K562 (cell line): ENCODE measurements around the gene PNPLA7. TPM values are rescaled to one million over a fixed set of nuclear protein-coding genes. Genes with fewer than 3 reads are reported as not detected.

Source experiments
- CAMTA2 ChIP-seq: fragments of 250-450 bp; sonication (Bioruptor Pico); conservative IDR thresholded peaks from 2 replicates; pipeline ENCODE4 v1.5.1; 2022
- CCAR2 ChIP-seq: fragments of 200-400 bp; formaldehyde crosslinking; IDR thresholded peaks from 2 replicates; pipeline ENCODE4 v1.6.1; 2017; ENCODE audit warnings: mild to moderate bottlenecking, low read depth, low read length
- FOXA1 ChIP-seq: fragments of 450-650 bp; IDR thresholded peaks from 2 replicates; pipeline ENCODE4 v1.6.1; 2016; ENCODE audit warnings: mild to moderate bottlenecking, borderline replicate concordance
- ILF3 ChIP-seq: fragments of 450-650 bp; IDR thresholded peaks from 2 replicates; pipeline ENCODE4 v1.6.1; 2018; ENCODE audit warnings: antibody characterized with exemption, mild to moderate bottlenecking, moderate library complexity, borderline replicate concordance
- KDM2B ChIP-seq: fragments of 250-450 bp; sonication (Bioruptor Pico); IDR thresholded peaks from 2 replicates; pipeline ENCODE4 v1.8.0; 2021; ENCODE audit warnings: mild to moderate bottlenecking, moderate library complexity
- KLF6 ChIP-seq: fragments of 250-450 bp; sonication (Bioruptor Pico); IDR thresholded peaks from 2 replicates; pipeline ENCODE4 v1.4.0; 2020; ENCODE audit warnings: mild to moderate bottlenecking, moderate library complexity, borderline replicate concordance
- MAFF ChIP-seq: IDR thresholded peaks from 2 replicates; pipeline ENCODE4 v1.6.1; 2012; ENCODE audit warnings: low read length, improper control_type of control experiment
- MCM7 ChIP-seq, 2 experiments: fragments of 450-650 bp; IDR thresholded peaks; 2 replicates each; pipeline ENCODE4 v1.6.1; 2016 to 2018
- MXI1 ChIP-seq: IDR thresholded peaks from 2 replicates; pipeline ENCODE4 v1.6.1; 2011; ENCODE audit warnings: low read depth, mild to moderate bottlenecking, improper control_type of control experiment, low read length
- PHTF2 ChIP-seq: fragments of 250-450 bp; sonication (Bioruptor Pico); IDR thresholded peaks from 2 replicates; pipeline ENCODE4 v1.5.0; 2021; ENCODE audit warnings: mild to moderate bottlenecking
- ZNF143 ChIP-seq: sonication (generic); formaldehyde crosslinking; IDR thresholded peaks from 2 replicates; pipeline ENCODE4 v1.9.0; 2022; ENCODE audit warnings: mild to moderate bottlenecking, missing genetic modification reagents
- ZNF707 ChIP-seq: fragments of 250-450 bp; sonication (Bioruptor Pico); conservative IDR thresholded peaks from 2 replicates; pipeline ENCODE4 v1.8.0; 2022; ENCODE audit warnings: inconsistent platforms, mild to moderate bottlenecking, moderate library complexity
- ZNF79 ChIP-seq: fragments of 250-450 bp; sonication (Bioruptor Pico); IDR thresholded peaks from 2 replicates; pipeline ENCODE4 v1.4.0; 2020; ENCODE audit warnings: low read depth, mild to moderate bottlenecking, moderate library complexity
- polyA plus RNA-seq, 8 experiments: library from polyadenylated mRNA; depleted of rRNA in 4 of 8; stranded (reverse) in 5 of 8; unstranded in 3 of 8; fragments of >200 nt; fragmentation: Nextera tagmentation in 2 of 8; fragmentation: Illumina TruSeq in 1 of 8; extraction: Ambion mirVana in 2 of 8; extraction: Trizol in 1 of 8; gene quantifications; 2 replicates each; pipeline versions ENCODE4 v1.2.1 to v1.2.3, GENCODE V29; 2011 to 2014; ENCODE audit warnings: inconsistent platforms in 1 of 8, missing spikeins in 1 of 8
- total RNA-seq, 7 experiments: library from RNA; depleted of rRNA in 6 of 7; stranded (reverse); fragments of >200 nt in 6 of 7; fragmentation: Illumina TruSeq in 2 of 7; extraction: Trizol in 2 of 7; gene quantifications; 2 replicates each; pipeline versions ENCODE4 v1.2.1 to v1.2.3, GENCODE V29; 2011 to 2021; ENCODE audit warnings: low replicate concordance in 1 of 7
- TF ChIP-seq, protein P1 (sequence below): fragments of 450-650 bp; IDR thresholded peaks from 2 replicates; pipeline ENCODE4 v1.6.1; 2016; ENCODE audit warnings: mild to moderate bottlenecking, moderate library complexity
- TF ChIP-seq, protein P2 (sequence below): fragments of 450-650 bp; IDR thresholded peaks from 2 replicates; pipeline ENCODE4 v1.6.1; 2016
- TF ChIP-seq, protein P3 (sequence below): sonication (generic); formaldehyde crosslinking; IDR thresholded peaks from 2 replicates; pipeline ENCODE4 v1.9.0; 2022; ENCODE audit warnings: mild to moderate bottlenecking, missing genetic modification reagents

PNPLA7 gene
- total and polyA plus RNA-seq, 9 of the 15 experiments (the other 6 are each of a cell fraction or from before 2014, with no cell fraction given): 0.01 to 0.85 (median 0.19) TPM; not detected in 1

DNA sequence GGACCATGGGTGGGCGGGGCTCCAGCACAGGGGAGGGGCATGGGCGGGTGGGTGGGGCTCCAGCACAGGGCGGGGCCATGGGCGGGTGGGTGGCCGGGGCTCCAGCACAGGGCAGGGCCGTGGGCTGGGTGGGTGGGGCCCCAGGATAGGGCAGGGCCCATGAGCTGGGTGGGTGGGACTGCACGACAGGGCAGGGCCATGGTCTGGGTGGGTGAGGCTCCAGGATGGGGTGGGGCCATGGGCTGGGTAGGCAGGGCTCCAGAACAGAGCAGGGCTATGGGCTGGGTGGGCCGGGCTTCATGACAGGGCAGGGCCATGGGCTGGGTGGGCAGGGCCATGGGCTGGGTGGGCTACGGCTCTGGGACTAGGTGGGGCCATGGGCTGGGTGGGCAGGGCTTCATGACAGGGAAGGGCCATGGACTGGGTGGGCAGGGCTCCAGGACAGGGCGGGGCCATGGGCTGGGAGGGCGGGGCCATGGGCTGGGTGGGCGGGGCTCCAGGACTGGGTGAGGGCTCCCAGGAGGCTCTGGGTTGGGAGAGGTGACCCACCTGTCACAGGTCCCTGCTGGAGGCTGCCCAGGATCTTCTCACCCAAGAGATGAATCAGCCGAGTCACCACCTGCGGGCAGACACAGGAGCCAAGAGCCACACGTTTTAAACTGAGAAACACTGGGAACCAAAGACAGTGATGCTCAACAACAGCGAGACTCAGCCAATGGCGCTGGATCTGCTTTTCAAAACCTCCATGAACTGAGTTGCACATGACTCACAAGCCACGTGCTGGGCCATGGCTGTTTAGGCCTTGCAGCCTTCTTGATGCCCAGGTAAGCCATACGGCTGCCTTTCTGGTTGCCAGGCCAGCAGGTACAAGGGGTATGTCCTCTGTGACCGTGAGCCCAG, 57.5 kb downstream of the PNPLA7 start (continued):
- TF ChIP-seq, protein P1, sequence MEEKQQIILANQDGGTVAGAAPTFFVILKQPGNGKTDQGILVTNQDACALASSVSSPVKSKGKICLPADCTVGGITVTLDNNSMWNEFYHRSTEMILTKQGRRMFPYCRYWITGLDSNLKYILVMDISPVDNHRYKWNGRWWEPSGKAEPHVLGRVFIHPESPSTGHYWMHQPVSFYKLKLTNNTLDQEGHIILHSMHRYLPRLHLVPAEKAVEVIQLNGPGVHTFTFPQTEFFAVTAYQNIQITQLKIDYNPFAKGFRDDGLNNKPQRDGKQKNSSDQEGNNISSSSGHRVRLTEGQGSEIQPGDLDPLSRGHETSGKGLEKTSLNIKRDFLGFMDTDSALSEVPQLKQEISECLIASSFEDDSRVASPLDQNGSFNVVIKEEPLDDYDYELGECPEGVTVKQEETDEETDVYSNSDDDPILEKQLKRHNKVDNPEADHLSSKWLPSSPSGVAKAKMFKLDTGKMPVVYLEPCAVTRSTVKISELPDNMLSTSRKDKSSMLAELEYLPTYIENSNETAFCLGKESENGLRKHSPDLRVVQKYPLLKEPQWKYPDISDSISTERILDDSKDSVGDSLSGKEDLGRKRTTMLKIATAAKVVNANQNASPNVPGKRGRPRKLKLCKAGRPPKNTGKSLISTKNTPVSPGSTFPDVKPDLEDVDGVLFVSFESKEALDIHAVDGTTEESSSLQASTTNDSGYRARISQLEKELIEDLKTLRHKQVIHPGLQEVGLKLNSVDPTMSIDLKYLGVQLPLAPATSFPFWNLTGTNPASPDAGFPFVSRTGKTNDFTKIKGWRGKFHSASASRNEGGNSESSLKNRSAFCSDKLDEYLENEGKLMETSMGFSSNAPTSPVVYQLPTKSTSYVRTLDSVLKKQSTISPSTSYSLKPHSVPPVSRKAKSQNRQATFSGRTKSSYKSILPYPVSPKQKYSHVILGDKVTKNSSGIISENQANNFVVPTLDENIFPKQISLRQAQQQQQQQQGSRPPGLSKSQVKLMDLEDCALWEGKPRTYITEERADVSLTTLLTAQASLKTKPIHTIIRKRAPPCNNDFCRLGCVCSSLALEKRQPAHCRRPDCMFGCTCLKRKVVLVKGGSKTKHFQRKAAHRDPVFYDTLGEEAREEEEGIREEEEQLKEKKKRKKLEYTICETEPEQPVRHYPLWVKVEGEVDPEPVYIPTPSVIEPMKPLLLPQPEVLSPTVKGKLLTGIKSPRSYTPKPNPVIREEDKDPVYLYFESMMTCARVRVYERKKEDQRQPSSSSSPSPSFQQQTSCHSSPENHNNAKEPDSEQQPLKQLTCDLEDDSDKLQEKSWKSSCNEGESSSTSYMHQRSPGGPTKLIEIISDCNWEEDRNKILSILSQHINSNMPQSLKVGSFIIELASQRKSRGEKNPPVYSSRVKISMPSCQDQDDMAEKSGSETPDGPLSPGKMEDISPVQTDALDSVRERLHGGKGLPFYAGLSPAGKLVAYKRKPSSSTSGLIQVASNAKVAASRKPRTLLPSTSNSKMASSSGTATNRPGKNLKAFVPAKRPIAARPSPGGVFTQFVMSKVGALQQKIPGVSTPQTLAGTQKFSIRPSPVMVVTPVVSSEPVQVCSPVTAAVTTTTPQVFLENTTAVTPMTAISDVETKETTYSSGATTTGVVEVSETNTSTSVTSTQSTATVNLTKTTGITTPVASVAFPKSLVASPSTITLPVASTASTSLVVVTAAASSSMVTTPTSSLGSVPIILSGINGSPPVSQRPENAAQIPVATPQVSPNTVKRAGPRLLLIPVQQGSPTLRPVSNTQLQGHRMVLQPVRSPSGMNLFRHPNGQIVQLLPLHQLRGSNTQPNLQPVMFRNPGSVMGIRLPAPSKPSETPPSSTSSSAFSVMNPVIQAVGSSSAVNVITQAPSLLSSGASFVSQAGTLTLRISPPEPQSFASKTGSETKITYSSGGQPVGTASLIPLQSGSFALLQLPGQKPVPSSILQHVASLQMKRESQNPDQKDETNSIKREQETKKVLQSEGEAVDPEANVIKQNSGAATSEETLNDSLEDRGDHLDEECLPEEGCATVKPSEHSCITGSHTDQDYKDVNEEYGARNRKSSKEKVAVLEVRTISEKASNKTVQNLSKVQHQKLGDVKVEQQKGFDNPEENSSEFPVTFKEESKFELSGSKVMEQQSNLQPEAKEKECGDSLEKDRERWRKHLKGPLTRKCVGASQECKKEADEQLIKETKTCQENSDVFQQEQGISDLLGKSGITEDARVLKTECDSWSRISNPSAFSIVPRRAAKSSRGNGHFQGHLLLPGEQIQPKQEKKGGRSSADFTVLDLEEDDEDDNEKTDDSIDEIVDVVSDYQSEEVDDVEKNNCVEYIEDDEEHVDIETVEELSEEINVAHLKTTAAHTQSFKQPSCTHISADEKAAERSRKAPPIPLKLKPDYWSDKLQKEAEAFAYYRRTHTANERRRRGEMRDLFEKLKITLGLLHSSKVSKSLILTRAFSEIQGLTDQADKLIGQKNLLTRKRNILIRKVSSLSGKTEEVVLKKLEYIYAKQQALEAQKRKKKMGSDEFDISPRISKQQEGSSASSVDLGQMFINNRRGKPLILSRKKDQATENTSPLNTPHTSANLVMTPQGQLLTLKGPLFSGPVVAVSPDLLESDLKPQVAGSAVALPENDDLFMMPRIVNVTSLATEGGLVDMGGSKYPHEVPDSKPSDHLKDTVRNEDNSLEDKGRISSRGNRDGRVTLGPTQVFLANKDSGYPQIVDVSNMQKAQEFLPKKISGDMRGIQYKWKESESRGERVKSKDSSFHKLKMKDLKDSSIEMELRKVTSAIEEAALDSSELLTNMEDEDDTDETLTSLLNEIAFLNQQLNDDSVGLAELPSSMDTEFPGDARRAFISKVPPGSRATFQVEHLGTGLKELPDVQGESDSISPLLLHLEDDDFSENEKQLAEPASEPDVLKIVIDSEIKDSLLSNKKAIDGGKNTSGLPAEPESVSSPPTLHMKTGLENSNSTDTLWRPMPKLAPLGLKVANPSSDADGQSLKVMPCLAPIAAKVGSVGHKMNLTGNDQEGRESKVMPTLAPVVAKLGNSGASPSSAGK: peak; percentile 71
- no peak for TF ChIP-seq ZNF707 (CRISPR knock-in tag)
- no peak for TF ChIP-seq CAMTA2
- no peak for TF ChIP-seq PHTF2 (CRISPR knock-in tag)
- no peak for TF ChIP-seq KDM2B
- TF ChIP-seq FOXA1: no peak
- TF ChIP-seq KLF6 (CRISPR knock-in tag): no peak
- TF ChIP-seq, protein P2, sequence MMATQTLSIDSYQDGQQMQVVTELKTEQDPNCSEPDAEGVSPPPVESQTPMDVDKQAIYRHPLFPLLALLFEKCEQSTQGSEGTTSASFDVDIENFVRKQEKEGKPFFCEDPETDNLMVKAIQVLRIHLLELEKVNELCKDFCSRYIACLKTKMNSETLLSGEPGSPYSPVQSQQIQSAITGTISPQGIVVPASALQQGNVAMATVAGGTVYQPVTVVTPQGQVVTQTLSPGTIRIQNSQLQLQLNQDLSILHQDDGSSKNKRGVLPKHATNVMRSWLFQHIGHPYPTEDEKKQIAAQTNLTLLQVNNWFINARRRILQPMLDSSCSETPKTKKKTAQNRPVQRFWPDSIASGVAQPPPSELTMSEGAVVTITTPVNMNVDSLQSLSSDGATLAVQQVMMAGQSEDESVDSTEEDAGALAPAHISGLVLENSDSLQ: no peak
- no peak for TF ChIP-seq MAFF
- no peak for TF ChIP-seq ILF3
- no peak for TF ChIP-seq ZNF79
- TF ChIP-seq MXI1: no peak
- TF ChIP-seq ZNF143 (CRISPR knock-in tag): no peak
- TF ChIP-seq MCM7 (IDR thresholded peaks at IDR 0.05): no peak
- TF ChIP-seq CCAR2: no peak
- TF ChIP-seq, protein P3, sequence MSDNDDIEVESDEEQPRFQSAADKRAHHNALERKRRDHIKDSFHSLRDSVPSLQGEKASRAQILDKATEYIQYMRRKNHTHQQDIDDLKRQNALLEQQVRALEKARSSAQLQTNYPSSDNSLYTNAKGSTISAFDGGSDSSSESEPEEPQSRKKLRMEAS (CRISPR knock-in tag): peak; percentile 85
